Neuronal stem cell (in vitro differentiated cells): ENCODE data around the gene HMGCLL1. TPM values are rescaled to one million over a fixed set of nuclear protein-coding genes. Genes with fewer than 3 reads are reported as not detected.
A peak's percentile ranks its signal among the peaks of the same experiment; 100 is the strongest.

Experiments used
- DNase-seq: peaks from one replicate; pipeline ENCODE4 v3.0.0-alpha.2; 2013; ENCODE audit warnings: low spot score
- H2AFZ ChIP-seq: one replicate; pipeline ENCODE4 v1.6.1; 2013; ENCODE audit warnings: mild to moderate bottlenecking, low read length, inconsistent platforms
- H2AK5ac ChIP-seq: 2 replicates; pipeline ENCODE4 v1.6.1; 2013; ENCODE audit warnings: low read depth, mild to moderate bottlenecking, inconsistent platforms, low read length, moderate library complexity, mixed read lengths
- H2BK120ac ChIP-seq: 2 replicates; pipeline ENCODE4 v1.6.1; 2013; ENCODE audit warnings: low read depth, mild to moderate bottlenecking, inconsistent platforms, low read length, moderate library complexity, mixed read lengths
- H2BK12ac ChIP-seq: one replicate; pipeline ENCODE4 v1.6.1; 2013; ENCODE audit warnings: low read length, inconsistent platforms
- H2BK15ac ChIP-seq: 2 replicates; pipeline ENCODE4 v1.6.1; 2013; ENCODE audit warnings: mild to moderate bottlenecking, low read length, inconsistent platforms, mixed read lengths
- H2BK5ac ChIP-seq: one replicate; pipeline ENCODE4 v1.6.1; 2013; ENCODE audit warnings: inconsistent platforms, mild to moderate bottlenecking, low read length, moderate library complexity
- H3K14ac ChIP-seq: one replicate; pipeline ENCODE4 v1.6.1; 2013; ENCODE audit warnings: low read length, inconsistent platforms
- H3K18ac ChIP-seq: 2 replicates; pipeline ENCODE4 v1.6.1; 2013; ENCODE audit warnings: low read length, inconsistent platforms
- H3K23ac ChIP-seq: 2 replicates; pipeline ENCODE4 v1.6.1; 2013; ENCODE audit warnings: low read depth, mild to moderate bottlenecking, mixed read lengths, low read length, inconsistent platforms; ENCODE audit not compliant: poor library complexity
- H3K27ac ChIP-seq: replicated peaks from 3 replicates; pipeline ENCODE4 v1.5.1; 2013; ENCODE audit warnings: low read length, inconsistent platforms
- H3K27me3 ChIP-seq, 3 experiments: 2 replicates each; pipeline ENCODE4 v1.6.1; 2013; ENCODE audit warnings: low read length in 3 of 3, mild to moderate bottlenecking in 2 of 3, inconsistent platforms in 1 of 3, low read depth in 1 of 3, mixed read lengths in 1 of 3, moderate library complexity in 1 of 3; ENCODE audit not compliant: control insufficient read depth in 3 of 3, insufficient read depth in 3 of 3
- H3K36me3 ChIP-seq, 2 donors: replicated peaks in 1 of 2; 2 replicates each; pipeline ENCODE4 v1.6.1; 2013; ENCODE audit warnings: low read length in 2 of 2; ENCODE audit not compliant: control insufficient read depth in 2 of 2, insufficient read depth in 2 of 2
- H3K4ac ChIP-seq: 2 replicates; pipeline ENCODE4 v1.6.1; 2013; ENCODE audit warnings: inconsistent platforms, mild to moderate bottlenecking, low read length, moderate library complexity
- H3K4me1 ChIP-seq, 2 donors: 1 replicate in 1 of 2; 2 replicates in 1 of 2; pipeline ENCODE4 v1.6.1; 2013; ENCODE audit warnings: low read length in 2 of 2, low read depth in 1 of 2; ENCODE audit not compliant: control insufficient read depth in 2 of 2, insufficient read depth in 1 of 2
- H3K4me2 ChIP-seq: one replicate; pipeline ENCODE4 v1.6.1; 2013; ENCODE audit warnings: mild to moderate bottlenecking, low read length, inconsistent platforms; ENCODE audit not compliant: insufficient read depth, poor library complexity, severe bottlenecking
- H3K4me3 ChIP-seq, 2 donors: 2 replicates each; pipeline ENCODE4 v1.5.1; 2013; ENCODE audit warnings: low read length in 2 of 2, mild to moderate bottlenecking in 2 of 2, inconsistent platforms in 1 of 2, moderate library complexity in 1 of 2
- H3K79me1 ChIP-seq: one replicate; pipeline ENCODE4 v1.6.1; 2013; ENCODE audit warnings: low read depth, mild to moderate bottlenecking, inconsistent platforms, low read length, moderate library complexity
- H3K9ac ChIP-seq: one replicate; pipeline ENCODE4 v1.6.1; 2013; ENCODE audit warnings: mild to moderate bottlenecking, low read depth, low read length, inconsistent platforms; ENCODE audit not compliant: poor library complexity
- H3K9me3 ChIP-seq, 2 donors: replicated peaks in 1 of 2; 2 replicates each; pipeline versions ENCODE3 to v1.6.1; 2013; ENCODE audit warnings: low read length in 2 of 2, mild to moderate bottlenecking in 2 of 2, inconsistent platforms in 1 of 2, low read depth in 1 of 2, mixed read lengths in 1 of 2, moderate library complexity in 1 of 2; ENCODE audit not compliant: control insufficient read depth in 2 of 2, insufficient read depth in 1 of 2
- H4K8ac ChIP-seq: one replicate; pipeline ENCODE4 v1.6.1; 2013; ENCODE audit warnings: low read depth, mild to moderate bottlenecking, inconsistent platforms, low read length, moderate library complexity
- H4K91ac ChIP-seq: one replicate; pipeline ENCODE4 v1.6.1; 2013; ENCODE audit warnings: low read length, low read depth, mild to moderate bottlenecking, inconsistent platforms; ENCODE audit not compliant: poor library complexity
- WGBS, 2 donors: extraction: QIAGEN DNeasy Blood & Tissue Kit; methylation state at CpG; one replicate each; pipeline ENCODE4 v1.1.7; 2013; ENCODE audit warnings: missing lambda C conversion rate in 2 of 2, mixed read lengths in 1 of 2; ENCODE audit not compliant: insufficient read length in 2 of 2, insufficient replicate concordance in 1 of 2; ENCODE audit errors: extremely low coverage in 2 of 2; 5-methylcytosine and 5-hydroxymethylcytosine counted together
- polyA plus RNA-seq, 2 experiments: library from polyadenylated mRNA; stranded (reverse); fragments of 200-250 nt; gene quantifications; one replicate each; pipeline ENCODE4 v1.2.3, GENCODE V29; 2013

HMGCLL1 gene
- polyA plus RNA-seq (2013, experiment 1 of 2) = 7.2 TPM
- 6.9 TPM for polyA plus RNA-seq (2013, experiment 2 of 2)

DNA sequence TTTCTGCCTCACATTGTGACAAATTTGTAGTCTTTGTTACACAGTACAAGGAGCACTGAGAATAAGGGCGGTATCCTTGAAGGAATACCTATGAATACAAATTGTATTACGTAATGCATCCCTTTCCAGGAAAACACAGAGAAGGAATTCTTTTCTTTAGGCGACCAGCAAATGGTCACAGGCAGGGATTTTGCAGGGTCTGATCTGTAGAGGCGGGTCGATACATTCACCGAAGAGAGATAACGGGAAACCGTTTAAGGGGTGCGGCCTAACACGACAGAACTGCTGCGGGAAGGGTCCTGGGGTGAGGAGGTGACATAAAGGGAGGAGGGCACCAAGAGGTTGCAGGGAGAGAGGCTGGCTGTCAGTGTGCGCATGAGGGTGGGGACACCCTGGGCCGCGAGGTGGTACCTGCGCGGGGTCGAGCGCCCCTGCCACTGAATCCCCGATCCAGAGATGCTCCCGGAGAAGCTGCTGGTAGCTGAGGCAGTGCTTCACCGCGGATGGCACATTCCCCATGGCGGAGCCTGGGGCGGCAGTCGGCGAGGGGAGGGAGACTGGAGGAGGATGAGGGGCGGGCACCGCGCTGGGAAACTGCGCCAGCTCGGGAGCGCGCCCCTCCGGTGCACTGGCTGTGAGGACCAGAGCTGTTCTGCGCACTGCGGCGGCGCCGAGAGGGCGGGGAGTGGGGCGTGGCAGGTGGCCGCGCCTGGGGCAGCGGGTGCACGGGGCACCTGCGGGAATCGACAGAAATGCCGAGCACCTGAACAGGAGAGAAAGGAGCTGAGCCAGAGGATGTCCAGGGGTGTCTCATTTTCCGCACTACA, at the start of gene HMGCLL1:
HMGCLL1 (minus strand) TSS at position 656 of the 827 bp plus-strand sequence; CDS start at position 519, 137 bp downstream.
- H3K36me3 ChIP-seq = no peaks in the 10 kb centered on the region
- no peaks in the 10 kb centered on the region for H3K27me3 ChIP-seq
- peak within 1 kb of the TSS; percentile 5 for H4K8ac ChIP-seq
- no peak within 1 kb of the TSS for H2BK120ac ChIP-seq
- H2BK12ac ChIP-seq = peak within 1 kb of the TSS; percentile 4
- no peak within 1 kb of the TSS for H4K91ac ChIP-seq
- peak within 1 kb of the TSS; percentile 96 for H2AFZ ChIP-seq
- H3K79me1 ChIP-seq = no peaks in the 10 kb centered on the region
- peak within 1 kb of the TSS; percentile 73 for H3K18ac ChIP-seq
- peak within 1 kb of the TSS; percentile 43 for H3K27ac ChIP-seq
- no peak within 1 kb of the TSS for H3K14ac ChIP-seq
- DNase-seq = peak; percentile 66
- no peak within 1 kb of the TSS for H2BK5ac ChIP-seq
- WGBS, 2 donors = no CpG with 5 or more reads among the region's 49 CpGs
- H3K4me1 ChIP-seq = no peaks in the 10 kb centered on the region
- H2AK5ac ChIP-seq = no peak within 1 kb of the TSS
- no peak within 1 kb of the TSS for H3K23ac ChIP-seq
- H3K4me3 ChIP-seq = peak within 1 kb of the TSS; percentile 49 to 90
- no peak within 1 kb of the TSS for H3K4ac ChIP-seq
- no peaks in the 10 kb centered on the region for H3K9me3 ChIP-seq
- H3K9ac ChIP-seq = peak within 1 kb of the TSS; percentile 87
- H2BK15ac ChIP-seq = no peak within 1 kb of the TSS
- peak within 1 kb of the TSS; percentile 61 for H3K4me2 ChIP-seq

DNA sequence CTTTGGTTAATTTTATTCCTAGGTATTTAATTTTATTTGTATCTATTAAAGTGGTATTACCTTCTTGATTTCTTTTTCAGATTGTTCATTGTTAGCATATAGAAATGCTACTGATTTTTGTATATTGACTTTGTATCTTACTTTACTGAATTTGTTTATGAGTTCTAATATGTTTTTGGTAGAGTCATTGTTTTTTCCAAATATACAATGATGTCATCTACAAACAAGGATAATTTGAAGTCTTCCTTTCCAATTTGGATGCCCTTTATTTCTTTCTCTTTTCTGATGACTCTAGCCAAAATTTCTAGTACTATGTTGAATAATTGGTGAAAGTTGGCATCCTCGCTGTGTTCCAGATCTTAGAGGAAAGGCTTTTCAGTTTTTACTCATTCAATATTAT, 43.0 kb upstream of the HMGCLL1 start:
- H4K8ac ChIP-seq = no peak overlapping the region
- no peak overlapping the region for H2BK120ac ChIP-seq
- WGBS, 2 donors = no CpG with 5 or more reads among the region's 1 CpG
- no peak overlapping the region for H3K23ac ChIP-seq
- peaks cover 2 to 6% of the 10 kb centered on the region in 2 donors for H3K9me3 ChIP-seq
- no peak for DNase-seq
- H2AK5ac ChIP-seq = no peak overlapping the region
- no peak overlapping the region for H3K4me3 ChIP-seq
- no peak overlapping the region for H3K18ac ChIP-seq
- no peaks in the 10 kb centered on the region for H3K36me3 ChIP-seq
- no peaks in the 10 kb centered on the region for H3K4me1 ChIP-seq
- H3K27ac ChIP-seq = no peak overlapping the region
- H2BK5ac ChIP-seq = no peak overlapping the region
- no peaks in the 10 kb centered on the region for H3K27me3 ChIP-seq
- H4K91ac ChIP-seq = no peak overlapping the region
- H3K79me1 ChIP-seq = no peaks in the 10 kb centered on the region
- no peak overlapping the region for H3K4me2 ChIP-seq
- H2AFZ ChIP-seq = no peak overlapping the region
- H2BK15ac ChIP-seq = no peak overlapping the region
- H3K14ac ChIP-seq = no peak overlapping the region
- H3K4ac ChIP-seq = no peak overlapping the region
- H3K9ac ChIP-seq = no peak overlapping the region
- H2BK12ac ChIP-seq = no peak overlapping the region

DNA sequence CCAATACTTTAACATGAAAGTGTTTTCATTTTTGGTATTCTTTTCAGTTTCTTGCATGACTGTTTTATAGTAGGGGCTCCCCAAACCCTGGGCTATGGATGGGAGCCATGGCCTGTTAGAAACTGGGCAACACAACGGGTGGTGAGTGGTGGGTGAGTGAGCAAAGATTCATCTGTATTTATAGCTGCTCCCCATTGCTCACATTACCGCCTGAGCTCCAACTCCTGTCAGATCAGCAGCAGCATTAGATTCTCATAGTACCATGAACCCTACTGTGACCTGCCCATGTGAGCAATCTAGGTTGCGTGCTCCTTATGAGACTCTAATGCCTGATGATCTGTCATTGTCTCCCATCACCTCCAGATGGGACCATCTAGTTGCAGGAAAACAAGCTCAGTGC, 42.3 kb upstream of the HMGCLL1 start:
- Histone ChIP-seq H4K8ac (no peak overlapping the region), H2AFZ (no peak overlapping the region), H3K4me1 (no peaks in the 10 kb centered on the region), H3K4ac (no peak overlapping the region), H3K9me3 (peaks cover 2 to 6% of the 10 kb centered on the region in 2 donors), H3K23ac (no peak overlapping the region), H4K91ac (no peak overlapping the region), H3K4me3 (no peak overlapping the region), H3K27ac (no peak overlapping the region), H3K4me2 (no peak overlapping the region), H2BK120ac (no peak overlapping the region), H3K9ac (no peak overlapping the region), H3K27me3 (no peaks in the 10 kb centered on the region), H3K79me1 (no peaks in the 10 kb centered on the region), H2BK15ac (no peak overlapping the region), H3K36me3 (no peaks in the 10 kb centered on the region), H2AK5ac (no peak overlapping the region), H3K14ac (no peak overlapping the region), H3K18ac (no peak overlapping the region), H2BK12ac (no peak overlapping the region), H2BK5ac (no peak overlapping the region)
- no CpG with 5 or more reads among the region's 3 CpGs for WGBS, 2 donors
- no peak for DNase-seq

DNA sequence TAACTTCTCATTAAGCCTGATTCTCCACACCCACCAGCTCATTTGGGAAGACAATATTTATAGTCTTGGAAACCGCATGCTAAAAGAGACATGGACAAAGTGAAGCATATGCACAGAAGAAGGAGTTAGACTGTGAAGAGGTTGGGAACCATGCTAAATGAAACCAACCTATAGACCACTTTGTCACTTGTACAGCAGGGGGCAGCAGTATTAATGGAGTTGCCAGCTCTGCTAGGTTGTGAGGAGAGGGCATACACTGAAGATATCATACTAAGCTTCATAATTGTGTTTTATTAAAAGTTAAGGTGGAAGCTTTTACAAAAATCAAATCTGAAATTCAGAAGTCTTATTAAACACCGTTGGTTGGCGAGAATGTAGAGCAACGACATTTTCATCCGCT, 38.3 kb upstream of the HMGCLL1 start:
- WGBS, 2 donors = no CpG with 5 or more reads among the region's 5 CpGs
- H3K4ac ChIP-seq = no peak overlapping the region
- H2BK5ac ChIP-seq = no peak overlapping the region
- no peak overlapping the region for H3K4me2 ChIP-seq
- H4K91ac ChIP-seq = no peak overlapping the region
- H2BK120ac ChIP-seq = no peak overlapping the region
- no peak overlapping the region for H4K8ac ChIP-seq
- H2BK12ac ChIP-seq = no peak overlapping the region
- no peaks in the 10 kb centered on the region for H3K79me1 ChIP-seq
- no peak overlapping the region for H3K9ac ChIP-seq
- no peak overlapping the region for H3K14ac ChIP-seq
- H3K9me3 ChIP-seq = peaks cover 0 to 10% of the 10 kb centered on the region in 2 donors
- no peak overlapping the region for H3K18ac ChIP-seq
- H3K27me3 ChIP-seq = no peaks in the 10 kb centered on the region
- H2AFZ ChIP-seq = peak overlapping the region; percentile 44
- no peak overlapping the region for H2BK15ac ChIP-seq
- no peaks in the 10 kb centered on the region for H3K36me3 ChIP-seq
- H3K27ac ChIP-seq = no peak overlapping the region
- no peak overlapping the region for H3K4me3 ChIP-seq
- H2AK5ac ChIP-seq = no peak overlapping the region
- H3K23ac ChIP-seq = no peak overlapping the region
- no peaks in the 10 kb centered on the region for H3K4me1 ChIP-seq
- no peak for DNase-seq
